Skeletal muscle cell (primary cell): ENCODE measurements around the gene STIL.
"Not testable (repeated sequence)": the region's sequence is repeated elsewhere in the genome, so short reads cannot be mapped to it uniquely, and the experiment has no call there.

Experiments used
- DNase-seq: peaks from one replicate; pipeline ENCODE4 v3.0.0-alpha.2; 2010; ENCODE audit warnings: low read depth
- H3K4me3 ChIP-seq: 2 replicates; pipeline ENCODE4 v1.5.1; 2011; ENCODE audit warnings: low read depth, mild to moderate bottlenecking, control low read depth, low read length, moderate library complexity

The STIL gene

DNA sequence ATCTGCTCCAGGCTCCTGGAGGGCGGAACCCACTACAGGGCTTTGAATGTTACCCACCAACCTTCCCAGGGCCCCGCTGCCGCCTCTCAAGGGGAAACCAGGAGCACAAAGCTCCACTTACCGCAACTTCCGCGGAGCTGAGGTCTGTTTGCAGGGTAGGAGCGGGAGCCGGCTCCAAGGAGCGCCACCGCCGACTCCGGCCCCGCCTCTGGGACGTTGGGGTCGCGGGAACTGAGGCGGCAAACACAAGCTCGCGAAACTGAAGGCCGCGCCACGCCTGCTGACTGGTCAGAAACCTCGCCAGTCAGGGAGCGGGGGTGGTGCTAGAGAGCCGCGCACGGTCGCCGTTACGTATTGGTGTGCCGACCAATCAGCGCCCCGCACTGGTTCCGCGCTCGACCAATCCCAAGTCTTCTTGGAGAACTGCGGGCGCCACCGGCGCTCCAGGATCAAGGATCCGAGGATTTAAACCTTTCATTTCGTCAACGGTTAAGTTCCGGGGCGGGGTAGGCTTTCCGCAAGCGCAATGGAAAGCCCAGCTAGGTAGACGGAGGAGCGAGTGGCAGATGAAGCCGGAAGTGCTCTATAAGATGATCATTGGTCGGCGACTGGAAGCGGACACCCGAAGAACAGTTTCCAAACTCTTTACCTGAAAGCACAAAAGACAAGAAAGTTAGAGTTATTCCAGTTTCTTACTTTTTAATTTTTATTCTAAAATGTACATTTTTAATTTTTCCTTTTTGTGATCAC, at the start of gene STIL:
Gene STIL, minus strand, starts transcription at position 233 of the 750 bp plus-strand sequence. CDS start 3,828 bp downstream, outside the sequence.
- peak; percentile 97 for DNase-seq
- H3K4me3 ChIP-seq = peak within 1 kb of the TSS; percentile 78

DNA sequence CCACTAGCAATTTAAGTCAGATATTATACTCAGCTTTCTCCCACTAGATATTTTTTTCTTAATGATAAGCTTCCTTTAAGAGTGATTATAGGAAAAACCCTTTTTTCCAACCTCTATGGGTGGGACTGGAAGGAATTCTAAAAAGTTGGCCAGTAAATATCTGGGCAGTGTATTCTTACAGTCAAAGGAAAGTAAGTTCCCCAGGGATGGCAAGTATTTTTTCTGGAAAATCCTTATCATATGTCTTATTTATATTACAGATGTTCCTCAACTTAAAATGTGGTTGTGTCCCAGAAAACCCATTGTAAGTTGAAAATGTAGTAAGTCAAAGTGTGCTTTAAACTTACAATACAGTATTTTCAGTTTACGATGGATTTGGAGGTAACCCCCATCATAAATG, 48.9 kb upstream of the STIL start:
- no peak for DNase-seq
- H3K4me3 ChIP-seq = no peak overlapping the region

DNA sequence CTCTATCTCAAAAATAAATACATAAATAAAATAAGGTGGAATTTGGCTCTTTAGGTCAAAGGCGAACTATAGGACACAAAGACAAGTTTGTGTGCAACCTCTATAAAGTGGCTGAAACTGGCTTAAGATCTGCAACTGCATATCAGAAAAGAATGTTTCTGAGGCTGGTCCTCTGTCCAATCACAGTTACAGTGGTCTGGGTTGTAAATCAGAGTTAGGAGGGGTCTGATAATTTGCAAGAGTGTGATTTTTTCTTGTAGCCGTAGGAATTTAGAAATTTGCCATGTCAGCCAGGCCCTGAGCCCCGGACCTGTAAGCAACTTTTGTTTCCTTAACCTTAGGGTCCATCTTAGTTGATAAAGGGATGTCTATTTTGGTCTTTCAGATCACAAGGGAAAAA, 47.4 kb upstream of the STIL start:
- DNase-seq = no peak
- no peak overlapping the region for H3K4me3 ChIP-seq

DNA sequence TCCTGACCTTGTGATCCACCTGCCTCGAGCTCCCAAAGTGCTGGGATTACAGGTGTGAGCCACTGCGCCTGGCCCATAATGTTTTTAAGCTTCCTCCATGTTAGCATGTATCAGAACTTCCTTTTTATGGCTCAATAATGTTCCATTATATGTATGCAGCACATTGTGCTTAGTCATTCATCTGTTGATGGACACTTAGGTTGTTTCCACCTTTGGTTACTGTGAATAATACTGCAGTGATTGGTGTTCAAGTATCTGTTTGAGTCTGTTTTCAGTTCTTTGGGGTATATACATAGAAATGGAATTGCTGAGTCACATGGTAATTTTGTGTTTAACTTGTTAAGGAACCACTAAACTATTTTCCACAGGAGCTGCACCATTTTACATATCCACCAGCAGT, 37.4 kb upstream of the STIL start:
- no peak overlapping the region for H3K4me3 ChIP-seq
- DNase-seq = no peak

DNA sequence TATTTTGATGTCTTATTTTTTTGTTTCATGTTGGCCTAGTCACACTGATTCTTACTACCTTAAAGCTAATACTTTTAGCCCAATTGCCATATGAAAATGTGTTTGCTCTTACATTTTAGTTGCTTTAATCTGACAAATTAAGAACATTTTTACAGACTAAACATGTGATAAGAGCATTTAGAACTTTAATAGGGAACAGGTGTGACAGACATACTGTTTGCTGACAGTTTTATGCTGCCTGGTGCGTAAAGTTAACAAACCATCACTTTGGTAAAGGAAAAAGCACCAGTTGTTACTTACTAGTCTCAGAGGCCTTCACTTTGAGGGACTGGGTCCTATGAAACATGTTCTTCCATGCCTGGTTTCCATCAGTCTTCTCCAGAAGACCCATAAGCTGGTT, 34.3 kb upstream of the STIL start:
- no peak overlapping the region for H3K4me3 ChIP-seq
- no peak for DNase-seq

DNA sequence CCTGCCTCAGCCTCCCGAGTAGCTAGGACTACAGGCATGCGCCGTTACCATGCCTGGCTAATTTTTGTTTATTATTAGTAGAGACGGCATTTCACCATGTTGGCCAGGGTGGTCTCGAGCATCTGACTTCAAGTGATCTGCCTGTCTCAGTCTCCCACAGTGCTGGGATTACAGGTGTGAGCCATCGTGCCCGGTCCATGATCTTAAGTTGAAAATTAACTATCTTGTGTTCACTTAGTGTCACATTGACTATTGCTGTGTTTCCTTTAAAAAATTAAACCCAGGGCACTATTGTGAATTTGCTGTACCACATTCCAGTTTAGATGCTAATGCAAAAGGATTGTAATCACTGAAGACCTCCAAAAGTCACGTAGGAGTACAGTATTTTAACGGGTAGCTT, 33.8 kb upstream of the STIL start:
- no peak for DNase-seq
- no peak overlapping the region for H3K4me3 ChIP-seq

DNA sequence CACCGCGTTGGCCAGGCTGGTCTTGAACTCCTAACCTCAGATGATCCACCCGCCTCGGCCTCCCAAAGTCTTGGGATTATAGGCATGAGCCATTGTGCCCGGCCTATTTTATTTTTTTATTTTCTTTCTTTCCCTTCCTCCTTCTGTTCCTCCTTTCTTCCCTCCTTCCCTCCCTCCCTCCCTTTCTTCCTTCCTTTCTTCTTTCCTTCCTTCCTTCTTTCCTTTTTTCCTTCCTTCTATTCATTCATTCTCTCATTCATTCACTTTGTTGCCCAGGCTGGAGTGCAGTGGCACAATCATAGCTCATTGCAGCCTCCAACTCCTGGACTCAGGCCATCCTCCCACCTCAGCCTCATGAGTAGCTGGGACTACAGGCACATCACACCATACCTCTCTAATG, 33.0 kb upstream of the STIL start:
- DNase-seq, H3K4me3 ChIP-seq: not testable (repeated sequence)

DNA sequence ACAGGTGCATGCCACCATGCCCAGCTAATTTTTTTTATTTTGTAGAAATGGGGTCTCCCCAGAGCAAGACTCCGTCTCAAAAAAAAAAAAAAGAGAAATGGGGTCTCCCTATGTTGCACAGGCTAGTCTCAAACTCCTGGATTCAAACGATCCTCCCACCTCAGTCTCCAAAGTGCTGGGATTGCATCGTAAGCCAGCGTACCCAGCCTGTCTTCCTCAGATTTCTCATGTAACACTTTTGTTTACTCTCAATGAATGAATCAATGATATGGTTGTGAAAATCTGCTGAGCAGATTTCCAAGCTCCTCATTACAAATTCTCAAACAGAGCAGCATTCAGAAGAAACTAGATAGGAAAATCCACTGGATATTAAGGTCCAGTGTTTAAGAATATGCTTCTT, 26.3 kb upstream of the STIL start:
- H3K4me3 ChIP-seq = no peak overlapping the region
- no peak for DNase-seq

DNA sequence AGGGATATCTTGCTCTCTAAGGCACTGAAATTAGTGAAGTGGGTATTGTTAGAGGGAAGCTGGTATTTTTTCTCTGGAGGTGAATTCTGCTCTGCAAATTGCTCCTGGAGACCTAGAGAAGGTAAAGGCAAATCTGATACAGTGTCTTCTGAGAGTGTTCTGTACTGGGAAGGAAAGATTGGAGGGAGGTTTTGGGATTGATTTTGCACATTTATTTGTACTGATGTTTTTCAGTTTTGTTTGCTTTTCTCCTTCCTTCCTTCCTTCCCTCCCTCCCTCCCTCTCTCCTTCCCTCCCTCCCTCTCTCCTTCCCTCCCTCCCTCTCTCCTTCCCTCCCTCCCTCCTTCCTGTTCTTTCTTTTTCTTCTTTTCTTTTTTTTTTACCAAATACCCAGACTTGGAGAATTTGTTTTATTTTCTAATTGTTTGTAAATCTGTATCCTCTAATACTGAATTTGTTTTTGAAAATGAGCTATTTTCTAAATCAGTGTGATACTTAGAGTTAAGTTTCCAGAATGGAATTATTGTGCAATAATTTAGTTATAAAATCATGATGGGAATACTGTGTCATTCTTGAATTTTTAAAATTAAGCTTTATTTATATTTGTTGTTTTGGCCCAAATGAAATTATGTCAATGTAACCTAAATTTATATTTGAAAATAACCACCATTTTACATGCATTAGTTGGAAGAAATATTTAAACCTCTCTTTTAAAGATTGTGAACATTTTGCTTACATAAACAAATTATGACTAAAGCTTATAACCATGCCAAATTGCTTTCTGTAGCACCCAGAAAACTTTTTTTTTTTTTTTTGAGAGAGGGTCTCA, 24.5 kb upstream of the STIL start:
- no peak for DNase-seq
- H3K4me3 ChIP-seq = no peak overlapping the region

DNA sequence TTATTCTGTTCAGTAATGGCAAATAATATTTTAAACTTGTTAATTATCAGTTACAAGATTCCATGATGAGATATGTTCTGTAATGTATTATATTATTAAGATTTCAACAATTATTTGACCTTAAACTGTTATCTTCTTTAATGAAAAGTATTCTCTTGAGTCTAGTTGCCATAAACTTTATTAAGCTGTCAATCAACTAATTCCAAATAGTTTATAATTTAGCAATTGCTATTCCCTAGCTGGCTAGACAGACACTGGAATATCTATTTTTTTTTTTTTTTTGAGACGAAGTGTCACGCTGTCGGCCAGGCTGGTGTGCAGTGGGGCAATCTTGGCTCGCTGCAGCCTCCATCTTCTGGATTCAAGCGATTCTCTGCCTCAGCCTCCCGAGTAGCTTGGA, 23.4 kb upstream of the STIL start:
- DNase-seq = no peak

DNA sequence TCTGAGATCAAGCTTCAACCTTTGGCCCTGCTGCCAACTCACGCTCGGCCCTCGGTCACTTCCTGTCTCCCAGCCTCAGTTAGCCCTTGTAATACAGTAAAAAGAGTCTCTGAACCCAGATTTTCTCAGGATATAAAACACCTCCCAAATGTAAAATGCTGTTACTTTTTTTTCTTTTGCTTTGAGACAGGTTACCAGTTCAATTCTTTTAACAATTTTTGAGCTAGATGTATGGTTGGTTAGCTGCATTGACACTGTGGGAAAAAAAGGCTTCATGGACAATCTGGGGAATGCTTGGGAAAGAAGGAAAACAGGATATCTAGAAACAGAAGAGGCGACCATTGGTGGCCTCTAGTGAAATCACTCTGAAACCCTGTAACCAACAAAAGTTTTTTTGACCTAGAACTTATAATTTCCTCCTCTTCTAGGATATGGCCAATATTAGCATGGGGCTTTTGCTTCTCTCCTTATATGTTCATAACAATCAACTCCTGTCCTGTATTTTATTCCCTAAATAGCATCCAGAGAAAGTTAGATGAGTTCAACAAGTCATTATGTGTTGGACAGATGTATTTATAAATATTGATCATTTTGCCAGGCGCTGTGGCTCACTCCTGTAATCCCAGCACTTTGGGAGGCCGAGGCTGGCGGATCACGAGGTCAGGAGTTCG, 21.0 kb upstream of the STIL start:
- H3K4me3 ChIP-seq = peak overlapping the region; percentile 86
- DNase-seq = no peak

More for the DNA sequence above, 23.4 kb upstream of the STIL start:
- H3K4me3 ChIP-seq = no peak overlapping the region

DNA sequence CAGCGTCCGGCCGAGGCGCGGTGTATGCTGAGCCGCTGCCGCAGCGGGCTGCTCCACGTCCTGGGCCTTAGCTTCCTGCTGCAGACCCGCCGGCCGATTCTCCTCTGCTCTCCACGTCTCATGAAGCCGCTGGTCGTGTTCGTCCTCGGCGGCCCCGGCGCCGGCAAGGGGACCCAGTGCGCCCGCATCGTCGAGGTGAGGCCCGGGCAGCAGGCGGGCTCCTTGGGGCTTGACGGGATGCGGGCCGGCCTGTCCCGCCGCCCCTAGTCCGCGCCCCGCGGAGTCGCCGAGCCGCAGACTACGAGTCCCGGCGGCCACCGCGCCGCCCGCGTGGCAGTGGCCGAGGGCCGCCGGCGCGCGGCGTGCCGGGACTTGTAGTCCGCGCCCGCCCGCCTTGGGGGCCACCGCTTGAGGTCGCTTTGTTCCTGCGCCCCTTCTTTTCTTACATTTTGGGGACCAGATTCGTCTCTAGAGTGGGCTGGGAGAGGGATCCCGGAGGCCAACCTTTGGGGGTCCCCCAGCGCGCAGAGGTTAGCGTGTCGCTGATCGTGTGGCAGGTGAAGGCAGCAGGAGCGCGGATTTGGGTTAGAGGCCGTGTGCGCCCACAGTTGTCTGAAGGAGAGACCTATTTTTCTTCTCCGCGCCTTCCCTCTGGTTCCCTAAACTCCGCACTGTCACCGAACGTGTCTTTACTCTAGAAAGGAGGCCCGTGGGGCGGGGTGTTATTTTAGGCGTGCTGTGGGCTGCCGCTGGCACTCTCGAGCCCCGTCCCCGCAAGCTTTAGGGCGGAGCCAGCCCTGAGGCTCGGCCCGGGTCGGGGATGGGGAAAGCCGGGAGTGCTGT, 20.2 kb upstream of the STIL start:
- DNase-seq = no peak
- H3K4me3 ChIP-seq = peak overlapping the region; percentile 86

DNA sequence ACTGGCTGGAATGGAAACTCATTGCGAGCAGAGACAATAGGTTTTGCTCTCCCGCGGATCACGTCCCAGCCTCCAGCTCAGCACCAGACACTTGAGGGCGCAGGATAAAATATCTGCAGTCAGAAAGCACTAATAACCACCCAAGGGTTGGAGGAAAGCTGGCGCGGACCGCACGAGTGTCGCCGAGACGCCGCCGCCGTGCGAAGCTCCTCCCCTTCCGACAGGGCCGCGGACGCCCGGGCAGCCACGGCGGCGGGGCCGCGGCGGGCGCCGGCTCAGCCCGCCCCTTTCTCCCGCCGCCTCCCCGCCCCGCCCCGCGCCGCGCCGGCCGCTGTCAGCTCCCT, 19.6 kb upstream of the STIL start, which contains the start of gene CMPK1:
Gene CMPK1, plus strand, starts transcription at position 213 of the 344 bp plus-strand sequence. CDS start 156 bp downstream, outside the sequence.
- peak; percentile 52 for DNase-seq
- H3K4me3 ChIP-seq = peak within 1 kb of the TSS; percentile 86

DNA sequence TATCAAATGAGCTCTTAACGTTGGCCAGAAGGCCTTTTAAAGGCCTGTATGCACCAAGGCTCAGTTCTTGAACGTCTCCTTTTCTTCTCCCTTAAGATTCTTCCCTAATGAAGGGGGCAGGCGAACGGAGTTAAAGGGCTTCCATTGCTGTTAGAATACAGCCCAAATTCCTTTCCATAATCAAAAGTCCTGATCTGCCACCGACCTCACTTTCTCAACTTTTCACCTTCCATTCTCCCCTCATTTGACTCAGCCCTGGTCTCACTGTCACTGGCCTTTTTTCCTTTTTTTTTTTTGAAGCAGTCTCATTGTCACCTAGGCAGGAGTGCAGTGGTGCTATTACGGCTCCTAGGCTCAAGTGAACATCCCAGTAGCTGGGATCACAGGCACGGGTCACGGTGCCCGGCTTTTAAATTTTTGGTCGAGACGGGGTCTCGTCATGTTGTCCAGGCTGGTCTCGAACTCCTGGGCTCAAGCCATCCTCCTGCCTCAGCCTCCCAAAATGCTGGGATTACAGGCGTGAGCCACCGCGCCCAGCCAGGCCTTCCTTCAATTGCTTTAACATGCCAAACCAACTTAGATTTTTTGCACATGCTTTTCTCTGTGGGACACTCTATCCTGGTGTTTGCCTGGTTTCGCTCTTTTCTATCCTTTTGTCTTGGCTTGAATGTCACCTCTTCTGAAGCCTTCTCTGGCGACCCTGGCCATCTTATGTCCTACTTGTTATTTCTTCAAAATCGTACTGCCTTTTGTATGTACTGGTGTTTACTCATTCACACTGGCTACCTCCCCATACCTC, 19.0 kb upstream of the STIL start:
- peak overlapping the region; percentile 86 for H3K4me3 ChIP-seq
- DNase-seq = no peak

DNA sequence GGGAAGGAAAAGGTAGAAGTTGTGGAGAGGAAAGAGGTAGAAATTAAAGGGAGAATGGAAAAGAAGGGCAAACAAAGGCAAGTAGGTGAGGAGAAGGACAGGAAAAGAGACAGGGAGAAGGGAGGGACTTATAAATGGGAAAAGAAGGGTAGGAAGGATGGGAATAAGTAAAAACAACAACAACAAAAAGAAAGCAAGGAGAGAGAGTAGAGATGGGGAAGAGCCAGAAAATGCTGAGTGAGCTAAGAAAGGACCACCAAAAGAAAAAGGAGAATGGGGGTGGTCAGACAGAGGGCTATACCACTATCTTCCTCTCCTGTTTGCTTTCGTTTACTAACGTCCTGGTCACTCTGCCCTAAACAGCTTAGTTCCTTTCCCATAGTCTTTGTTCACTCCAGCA, 17.9 kb upstream of the STIL start:
- no peak for DNase-seq
- H3K4me3 ChIP-seq = no peak overlapping the region

DNA sequence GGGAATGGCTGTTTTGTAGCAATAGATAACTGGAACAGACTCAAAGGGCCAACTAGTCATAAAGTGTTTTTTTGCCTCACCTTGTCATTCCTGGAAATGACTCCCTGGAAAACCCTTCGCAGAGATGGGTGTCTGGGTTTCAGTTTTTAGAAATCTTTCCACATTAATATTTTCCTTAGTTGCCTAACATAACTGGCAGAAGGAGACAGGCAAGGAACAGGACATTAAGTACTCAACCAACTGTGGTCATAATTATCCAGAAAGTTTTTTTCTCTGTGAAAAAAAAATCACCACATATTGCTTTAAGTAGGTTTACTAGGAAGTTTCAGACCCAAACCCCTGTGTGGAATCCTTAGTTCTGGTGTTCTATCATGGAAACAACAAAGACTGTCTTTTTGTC, 16.3 kb upstream of the STIL start:
- DNase-seq = no peak

DNA sequence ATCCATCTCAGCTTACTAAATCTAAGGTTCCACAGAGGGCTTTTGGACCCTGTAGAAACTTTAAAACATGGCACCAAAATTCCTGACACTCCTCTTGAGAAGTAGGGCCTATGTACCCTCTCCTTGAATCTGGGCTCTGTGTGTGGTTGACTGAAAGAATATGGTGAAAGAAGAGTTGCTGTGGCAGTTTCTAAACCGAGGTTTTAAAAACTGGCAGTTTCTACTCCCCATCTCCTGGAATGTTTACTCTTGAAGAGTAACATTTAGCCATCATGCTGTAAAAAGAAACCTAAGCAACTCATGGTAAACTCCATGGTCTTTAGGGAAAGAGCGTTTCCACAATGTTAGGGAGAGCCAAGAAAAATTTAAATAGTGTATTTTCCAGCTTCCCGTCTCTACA, 15.0 kb upstream of the STIL start:
- no peak for DNase-seq
- no peak overlapping the region for H3K4me3 ChIP-seq

More for the DNA sequence above, 16.3 kb upstream of the STIL start:
- no peak overlapping the region for H3K4me3 ChIP-seq

DNA sequence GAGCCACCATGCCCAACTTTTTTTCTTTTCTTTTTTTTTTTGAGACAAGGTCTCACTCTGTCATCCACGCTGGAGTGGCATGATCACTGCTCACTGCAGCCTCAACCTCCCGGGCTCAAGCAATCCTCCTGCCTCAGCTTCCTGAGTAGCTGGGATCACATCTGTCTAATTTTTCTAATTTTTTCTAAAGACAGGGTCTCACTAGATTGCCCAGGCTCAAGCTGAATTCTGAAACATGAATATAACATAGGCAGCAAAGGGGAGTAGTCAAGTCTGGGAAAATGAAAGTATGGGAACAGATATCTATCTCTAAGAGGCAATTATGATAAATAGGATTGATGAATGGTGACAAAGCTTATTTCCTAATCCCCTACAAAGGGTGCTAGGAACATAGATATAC, 12.3 kb upstream of the STIL start:
- DNase-seq = no peak
- no peak overlapping the region for H3K4me3 ChIP-seq

DNA sequence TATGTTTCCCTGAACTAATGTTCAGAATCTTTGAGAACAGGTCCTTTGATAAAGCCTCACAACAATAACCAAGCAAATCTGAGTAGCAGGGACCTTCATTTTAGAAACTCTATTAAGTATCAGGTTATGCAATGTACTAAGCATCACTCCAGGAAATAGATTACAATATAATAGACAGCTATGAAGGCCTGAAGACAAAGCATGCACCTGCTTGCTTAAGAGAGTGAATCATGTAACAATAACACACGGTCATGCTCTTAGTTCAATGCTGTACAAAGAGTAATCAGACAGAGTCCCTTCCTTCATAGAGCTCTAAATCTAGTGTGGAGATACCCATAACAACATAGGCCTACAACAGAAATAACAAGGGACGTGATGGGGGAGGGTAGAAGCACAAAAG, 11.6 kb upstream of the STIL start:
- no peak overlapping the region for H3K4me3 ChIP-seq
- DNase-seq = no peak
